Panc1 (cell line): Measurements from ENCODE around the gene SH3GL1. TPM values are rescaled to one million over a fixed set of nuclear protein-coding genes. Genes with fewer than 3 reads are reported as not detected.

ENCODE experiments used
- ATAC-seq: fragments of 200-7000 bp; cut with Tn5 transposase; 2 replicates; pipeline ENCODE4 v1.9.1; 2020; ENCODE audit warnings: mild to moderate bottlenecking, moderate library complexity
- BruUV-seq: library from RNA; stranded (reverse); fragments of 400-500 nt; replicated peaks from 2 replicates; lab custom pipeline; 2021; lab: Mats Ljungman, UMichigan
- CTCF ChIA-PET: fragments of 300-600 bp; sonication (Branson Sonifier 250); formaldehyde crosslinking; loops from one replicate; lab custom pipeline; 2022; ENCODE audit warnings: antibody characterized with exemption; lab: Charles Lee
- POLR2A ChIA-PET: fragments of 300-600 bp; sonication (Branson Sonifier 250); formaldehyde crosslinking; loops from one replicate; lab custom pipeline; 2022; ENCODE audit warnings: antibody characterized with exemption; lab: Charles Lee
- DNase-seq: peaks from one replicate; pipeline ENCODE4 v3.0.0-alpha.2; 2010; ENCODE audit warnings: low read depth, low spot score
- H3K27ac ChIP-seq: 2 replicates; pipeline ENCODE4 v1.5.1; 2011; ENCODE audit warnings: mild to moderate bottlenecking, low read length, inconsistent platforms
- H3K27me3 ChIP-seq: fragments of 200-500 bp; sonication (Bioruptor generic); 2 replicates; pipeline ENCODE4 v1.6.0; 2014; ENCODE audit warnings: low read length, inconsistent platforms; ENCODE audit not compliant: control insufficient read depth, insufficient read depth
- H3K36me3 ChIP-seq: fragments of 200-500 bp; sonication (Bioruptor generic); 2 replicates; pipeline ENCODE4 v1.5.1; 2014; ENCODE audit warnings: inconsistent platforms, mild to moderate bottlenecking, low read length, moderate library complexity; ENCODE audit not compliant: control insufficient read depth, insufficient read depth
- H3K4me1 ChIP-seq: 2 replicates; pipeline ENCODE4 v1.5.1; 2011; ENCODE audit warnings: inconsistent platforms, mild to moderate bottlenecking, low read length, moderate library complexity; ENCODE audit not compliant: control insufficient read depth, insufficient read depth
- H3K4me3 ChIP-seq, 2 experiments: 2 replicates each; pipeline ENCODE4 v1.5.1; 2011 to 2012; ENCODE audit warnings: low read depth in 2 of 2, low read length in 2 of 2, mild to moderate bottlenecking in 2 of 2, inconsistent platforms in 1 of 2, moderate library complexity in 1 of 2
- H3K9me3 ChIP-seq: fragments of 200-500 bp; sonication (Bioruptor generic); 2 replicates; pipeline ENCODE4 v1.5.1; 2014; ENCODE audit warnings: low read depth, mild to moderate bottlenecking, inconsistent platforms, low read length, moderate library complexity; ENCODE audit not compliant: control insufficient read depth, insufficient read depth
- POLR2AphosphoS5 ChIP-seq: IDR thresholded peaks from 2 replicates; pipeline ENCODE4 v1.6.1; 2012; ENCODE audit warnings: mild to moderate bottlenecking, low read depth, low read length, moderate library complexity
- SIN3A ChIP-seq: IDR thresholded peaks from 2 replicates; pipeline ENCODE4 v1.6.1; 2012; ENCODE audit warnings: low read depth, mild to moderate bottlenecking, low read length, moderate library complexity, borderline replicate concordance; ENCODE audit not compliant: insufficient read depth
- TCF7L2 ChIP-seq: IDR thresholded peaks from 2 replicates; pipeline ENCODE4 v1.6.1; 2011; ENCODE audit warnings: mild to moderate bottlenecking, low read depth, low read length, inconsistent platforms
- in situ Hi-C: cut with HindIII; loops from 2 replicates; pipeline ENCODE4 v1.10.0; 2016; ENCODE audit warnings: low sequenced_read_pairs, low pct_unique_long_range_greater_than_20kb
- intact Hi-C: fragments of 100-400 bp; cut with micrococcal nuclease; formaldehyde crosslinking; loops from one replicate; pipeline ENCODE4 v1.10.0; 2022; ENCODE audit not compliant: unreplicated experiment
- total RNA-seq: library from RNA; stranded (reverse); gene quantifications from one replicate; pipeline ENCODE4 v1.2.1, GENCODE V29; 2021; ENCODE audit not compliant: unreplicated experiment
- TF ChIP-seq, protein P1 (sequence below): fragments of 450-650 bp; IDR thresholded peaks from 2 replicates; pipeline ENCODE4 v1.5.1; 2017; ENCODE audit warnings: mild to moderate bottlenecking
- TF ChIP-seq, protein P2 (sequence below), 2 experiments: IDR thresholded peaks; 2 replicates each; pipeline ENCODE4 v1.6.1; 2011 to 2012; ENCODE audit warnings: low read depth in 2 of 2, control low read depth in 1 of 2, low read length in 1 of 2, mild to moderate bottlenecking in 1 of 2, moderate library complexity in 1 of 2; ENCODE audit not compliant: insufficient read depth in 1 of 2

Gene SH3GL1
- total RNA-seq, 1 experiment from 2014 or later: 57.1 TPM

DNA sequence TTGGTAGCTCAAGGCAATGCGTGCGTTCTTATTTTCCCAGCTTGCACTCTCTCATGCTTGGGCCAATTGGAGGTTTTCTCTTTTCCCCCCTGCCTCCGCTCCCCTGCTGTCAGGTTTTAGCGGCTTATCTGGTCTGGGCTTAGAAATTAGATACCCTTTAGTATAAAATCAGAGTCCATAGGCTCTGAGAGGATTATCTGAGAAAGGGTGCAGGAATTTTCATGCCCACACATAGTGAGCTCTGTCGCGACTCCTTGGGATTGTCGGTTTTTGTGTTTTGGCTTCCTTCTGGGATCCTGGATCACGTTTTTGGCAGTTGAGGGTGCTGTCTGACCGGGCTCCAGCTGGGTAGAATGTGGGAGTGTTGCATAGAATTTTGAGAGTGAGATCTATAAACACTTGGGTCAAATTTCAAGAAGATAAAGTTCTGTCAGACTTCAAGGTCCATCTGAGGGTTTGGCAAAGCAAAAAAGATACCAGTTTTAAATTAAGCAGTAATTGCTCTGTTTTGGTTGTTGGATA lies 14.5 kb upstream of the SH3GL1 start:
- Histone ChIP-seq H3K4me1 (no peaks in the 10 kb centered on the region), H3K27me3 (no peaks in the 10 kb centered on the region), H3K27ac (no peak overlapping the region), H3K9me3 (no peaks in the 10 kb centered on the region), H3K4me3 (no peak overlapping the region), H3K36me3 (peaks cover 4% of the 10 kb centered on the region; the same call in 1 of the 2 replicates)
- ChIA-PET POLR2A (no interaction called here), CTCF (no interaction called here)
- intact Hi-C loops: no loop called here
- DNase-seq: no peak
- ATAC-seq: no peak
- no TSS peak for BruUV-seq
- in situ Hi-C loops: no loop called here
- TF ChIP-seq, protein P1, sequence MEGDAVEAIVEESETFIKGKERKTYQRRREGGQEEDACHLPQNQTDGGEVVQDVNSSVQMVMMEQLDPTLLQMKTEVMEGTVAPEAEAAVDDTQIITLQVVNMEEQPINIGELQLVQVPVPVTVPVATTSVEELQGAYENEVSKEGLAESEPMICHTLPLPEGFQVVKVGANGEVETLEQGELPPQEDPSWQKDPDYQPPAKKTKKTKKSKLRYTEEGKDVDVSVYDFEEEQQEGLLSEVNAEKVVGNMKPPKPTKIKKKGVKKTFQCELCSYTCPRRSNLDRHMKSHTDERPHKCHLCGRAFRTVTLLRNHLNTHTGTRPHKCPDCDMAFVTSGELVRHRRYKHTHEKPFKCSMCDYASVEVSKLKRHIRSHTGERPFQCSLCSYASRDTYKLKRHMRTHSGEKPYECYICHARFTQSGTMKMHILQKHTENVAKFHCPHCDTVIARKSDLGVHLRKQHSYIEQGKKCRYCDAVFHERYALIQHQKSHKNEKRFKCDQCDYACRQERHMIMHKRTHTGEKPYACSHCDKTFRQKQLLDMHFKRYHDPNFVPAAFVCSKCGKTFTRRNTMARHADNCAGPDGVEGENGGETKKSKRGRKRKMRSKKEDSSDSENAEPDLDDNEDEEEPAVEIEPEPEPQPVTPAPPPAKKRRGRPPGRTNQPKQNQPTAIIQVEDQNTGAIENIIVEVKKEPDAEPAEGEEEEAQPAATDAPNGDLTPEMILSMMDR: no peak
- no peak for TF ChIP-seq TCF7L2
- no peak for TF ChIP-seq SIN3A
- TF ChIP-seq POLR2AphosphoS5: no peak
- TF ChIP-seq, protein P2, sequence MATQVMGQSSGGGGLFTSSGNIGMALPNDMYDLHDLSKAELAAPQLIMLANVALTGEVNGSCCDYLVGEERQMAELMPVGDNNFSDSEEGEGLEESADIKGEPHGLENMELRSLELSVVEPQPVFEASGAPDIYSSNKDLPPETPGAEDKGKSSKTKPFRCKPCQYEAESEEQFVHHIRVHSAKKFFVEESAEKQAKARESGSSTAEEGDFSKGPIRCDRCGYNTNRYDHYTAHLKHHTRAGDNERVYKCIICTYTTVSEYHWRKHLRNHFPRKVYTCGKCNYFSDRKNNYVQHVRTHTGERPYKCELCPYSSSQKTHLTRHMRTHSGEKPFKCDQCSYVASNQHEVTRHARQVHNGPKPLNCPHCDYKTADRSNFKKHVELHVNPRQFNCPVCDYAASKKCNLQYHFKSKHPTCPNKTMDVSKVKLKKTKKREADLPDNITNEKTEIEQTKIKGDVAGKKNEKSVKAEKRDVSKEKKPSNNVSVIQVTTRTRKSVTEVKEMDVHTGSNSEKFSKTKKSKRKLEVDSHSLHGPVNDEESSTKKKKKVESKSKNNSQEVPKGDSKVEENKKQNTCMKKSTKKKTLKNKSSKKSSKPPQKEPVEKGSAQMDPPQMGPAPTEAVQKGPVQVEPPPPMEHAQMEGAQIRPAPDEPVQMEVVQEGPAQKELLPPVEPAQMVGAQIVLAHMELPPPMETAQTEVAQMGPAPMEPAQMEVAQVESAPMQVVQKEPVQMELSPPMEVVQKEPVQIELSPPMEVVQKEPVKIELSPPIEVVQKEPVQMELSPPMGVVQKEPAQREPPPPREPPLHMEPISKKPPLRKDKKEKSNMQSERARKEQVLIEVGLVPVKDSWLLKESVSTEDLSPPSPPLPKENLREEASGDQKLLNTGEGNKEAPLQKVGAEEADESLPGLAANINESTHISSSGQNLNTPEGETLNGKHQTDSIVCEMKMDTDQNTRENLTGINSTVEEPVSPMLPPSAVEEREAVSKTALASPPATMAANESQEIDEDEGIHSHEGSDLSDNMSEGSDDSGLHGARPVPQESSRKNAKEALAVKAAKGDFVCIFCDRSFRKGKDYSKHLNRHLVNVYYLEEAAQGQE (IDR thresholded peaks at IDR 0.05; ENCODE audit: insufficient read depth in 1 of 2, low read depth in 2 of 2, low read length in 1 of 2): no peak

DNA sequence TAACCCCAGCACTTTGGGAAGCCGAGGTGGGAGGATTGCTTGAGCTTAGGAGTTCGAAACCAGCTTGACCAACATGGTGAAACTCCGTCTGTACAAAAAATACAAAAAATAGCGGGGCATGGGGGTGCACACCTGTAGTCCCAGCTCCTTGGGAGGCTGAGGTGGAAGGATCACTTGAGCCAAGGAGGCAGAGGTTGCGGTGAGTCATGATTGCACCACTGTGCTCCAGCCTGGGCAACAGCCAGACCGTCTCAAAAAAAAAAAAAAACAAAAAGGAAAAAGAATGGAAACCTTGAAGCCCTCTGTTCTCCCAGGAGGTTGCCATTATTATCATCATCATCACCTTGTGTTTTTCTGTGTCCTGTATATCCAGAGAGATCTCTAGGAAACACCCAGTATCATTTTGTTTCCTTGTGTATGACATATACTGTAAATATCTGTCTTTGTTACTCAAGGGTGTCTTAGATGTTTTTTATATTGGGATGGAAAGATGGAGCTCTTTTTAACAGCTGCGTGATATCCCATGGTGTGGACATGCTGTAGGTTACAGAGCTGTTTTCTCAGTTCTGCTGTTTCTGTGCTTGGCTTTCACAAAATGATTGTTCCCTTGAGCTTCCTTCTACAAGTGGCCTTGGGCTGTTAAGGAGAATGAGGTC lies 13.9 kb upstream of the SH3GL1 start:
- in situ Hi-C loops (no loop called here), intact Hi-C loops (no loop called here)
- no TSS peak for BruUV-seq
- Histone ChIP-seq H3K27me3 (no peaks in the 10 kb centered on the region), H3K9me3 (no peaks in the 10 kb centered on the region), H3K36me3 (peaks cover 4% of the 10 kb centered on the region; the same call in 1 of the 2 replicates), H3K4me3 (no peak overlapping the region), H3K27ac (no peak overlapping the region), H3K4me1 (no peaks in the 10 kb centered on the region)
- ChIA-PET POLR2A (interaction anchor here (0.7 kb wide), 1 partner anchor 781 kb away, joined by 3 read pairs; no protein-coding TSS in a partner anchor), CTCF (no interaction called here)
- TF ChIP-seq POLR2AphosphoS5 (no peak), SIN3A (no peak), TCF7L2 (no peak)
- TF ChIP-seq, protein P2 (IDR thresholded peaks at IDR 0.05; ENCODE audit: insufficient read depth in 1 of 2, low read depth in 2 of 2, low read length in 1 of 2): no peak
- TF ChIP-seq, protein P1: no peak
- no peak for DNase-seq
- no peak for ATAC-seq
